OCI-LY7 (cell line): Measurements from ENCODE around the gene LRP1-AS. TPM values are rescaled to one million over a fixed set of nuclear protein-coding genes. Genes with fewer than 3 reads are reported as not detected.

Source experiments
- BruUV-seq: library from RNA; stranded (reverse); fragments of 400-500 nt; replicated peaks from 2 replicates; lab custom pipeline; 2021; lab: Mats Ljungman, UMichigan
- CTCF ChIA-PET: fragments of 300-600 bp; sonication (Branson Sonifier 250); formaldehyde crosslinking; loops from one replicate; lab custom pipeline; 2022; ENCODE audit warnings: antibody characterized with exemption; ENCODE audit not compliant: unreplicated experiment; lab: Charles Lee
- POLR2A ChIA-PET: fragments of 300-600 bp; sonication (Branson Sonifier 250); formaldehyde crosslinking; loops from one replicate; lab custom pipeline; 2022; ENCODE audit warnings: antibody characterized with exemption; lab: Charles Lee
- DNase-seq: peaks from one replicate; pipeline ENCODE4 v3.0.0-alpha.2; 2015; ENCODE audit warnings: low spot score
- H2AFZ ChIP-seq: fragments of 200-600 bp; sonication (generic), shearing (Covaris generic); 2 replicates; pipeline ENCODE4 v1.6.1; 2014; ENCODE audit warnings: mild to moderate bottlenecking, antibody characterized with exemption, low read length, moderate library complexity
- H3K27ac ChIP-seq: fragments of 200-600 bp; sonication (generic); 2 replicates; pipeline ENCODE4 v1.5.1; 2014; ENCODE audit warnings: mixed run types, low read depth, mild to moderate bottlenecking, moderate library complexity, low read length, inconsistent platforms; ENCODE audit not compliant: poor library complexity, severe bottlenecking
- H3K36me3 ChIP-seq: fragments of 200-600 bp; sonication (generic); 2 replicates; pipeline ENCODE4 v1.6.1; 2014; ENCODE audit warnings: mild to moderate bottlenecking, antibody characterized with exemption, low read length, moderate library complexity, mixed read lengths; ENCODE audit not compliant: insufficient read depth
- H3K4me1 ChIP-seq: fragments of 200-600 bp; sonication (generic); 2 replicates; pipeline ENCODE4 v1.5.1; 2014; ENCODE audit warnings: mild to moderate bottlenecking, low read length; ENCODE audit not compliant: insufficient read depth, poor library complexity, severe bottlenecking
- H3K4me2 ChIP-seq: fragments of 200-600 bp; sonication (generic); 2 replicates; pipeline ENCODE4 v1.6.1; 2014; ENCODE audit warnings: mild to moderate bottlenecking, low read length
- H3K4me3 ChIP-seq: fragments of 200-600 bp; sonication (generic); 2 replicates; pipeline ENCODE4 v1.5.1; 2014; ENCODE audit warnings: mild to moderate bottlenecking, low read depth, low read length; ENCODE audit not compliant: poor library complexity, severe bottlenecking
- H3K79me2 ChIP-seq: fragments of 200-600 bp; sonication (generic); 2 replicates; pipeline ENCODE4 v1.6.1; 2016; ENCODE audit warnings: low read depth, mild to moderate bottlenecking, low read length, moderate library complexity, mixed read lengths; ENCODE audit not compliant: insufficient read depth
- H3K9me2 ChIP-seq: fragments of 200-600 bp; sonication (generic); 2 replicates; pipeline ENCODE4 v1.6.1; 2016; ENCODE audit warnings: mild to moderate bottlenecking, low read length, mixed read lengths; ENCODE audit not compliant: insufficient read depth
- H3K9me3 ChIP-seq: fragments of 200-600 bp; sonication (generic); 2 replicates; pipeline ENCODE4 v1.6.1; 2014; ENCODE audit warnings: mild to moderate bottlenecking, mixed run types, low read length, mixed read lengths
- H4K20me1 ChIP-seq: fragments of 200-600 bp; sonication (generic); 2 replicates; pipeline ENCODE4 v1.6.1; 2014; ENCODE audit warnings: mild to moderate bottlenecking, antibody characterized with exemption, low read length, moderate library complexity, mixed read lengths; ENCODE audit not compliant: insufficient read depth
- CTCF ChIP-seq: fragments of 200-600 bp; sonication (generic); conservative IDR thresholded peaks from 2 replicates; pipeline ENCODE4 v1.5.1; 2014; ENCODE audit warnings: mild to moderate bottlenecking, antibody characterized with exemption, low read length, moderate library complexity, mixed read lengths
- EZH2phosphoT487 ChIP-seq: fragments of 200-600 bp; sonication (generic); IDR thresholded peaks from 2 replicates; pipeline ENCODE4 v1.6.1; 2018; ENCODE audit warnings: low read depth, borderline replicate concordance, mild to moderate bottlenecking, mixed run types, antibody characterized with exemption, low read length, moderate library complexity, mixed read lengths
- intact Hi-C: fragments of 100-400 bp; cut with micrococcal nuclease; formaldehyde crosslinking; loops from one replicate; pipeline ENCODE4 v1.10.0; 2022; ENCODE audit not compliant: unreplicated experiment
- total RNA-seq, 2 experiments: library from RNA; depleted of rRNA in 1 of 2; stranded (reverse); fragments of >200 nt in 1 of 2; shearing (Covaris generic) in 1 of 2; gene quantifications; 2 replicates each; pipeline ENCODE4 v1.2.3, GENCODE V29; 2014 to 2022

Gene LRP1-AS
- total RNA-seq, 2 experiments from 2014 or later, result not detected

- no peak overlapping the region for H3K27ac ChIP-seq
- CTCF ChIA-PET, result no interaction called here
- no peaks in the 10 kb centered on the region for H3K79me2 ChIP-seq
- TF ChIP-seq EZH2phosphoT487 (no peak), CTCF (no peak)
- H2AFZ ChIP-seq, result no peak overlapping the region
- no TSS peak for BruUV-seq
- no peak for DNase-seq
- peaks cover 9% of the 10 kb centered on the region for H3K4me1 ChIP-seq
- no peaks in the 10 kb centered on the region for H4K20me1 ChIP-seq
- no peak overlapping the region for H3K4me3 ChIP-seq
- intact Hi-C loops, result no loop called here
- H3K36me3 ChIP-seq, result no peaks in the 10 kb centered on the region
- no peaks in the 10 kb centered on the region for H3K9me2 ChIP-seq
- POLR2A ChIA-PET, result interaction anchor here (0.6 kb wide), 1 partner anchor 134 kb away, joined by 3 read pairs; no protein-coding TSS in a partner anchor
- no peaks in the 10 kb centered on the region for H3K9me3 ChIP-seq
- no peak overlapping the region for H3K4me2 ChIP-seq
These were observed 29.4 kb upstream of the LRP1-AS start for GRCh38 chr12:57176846-57177245.

DNA sequence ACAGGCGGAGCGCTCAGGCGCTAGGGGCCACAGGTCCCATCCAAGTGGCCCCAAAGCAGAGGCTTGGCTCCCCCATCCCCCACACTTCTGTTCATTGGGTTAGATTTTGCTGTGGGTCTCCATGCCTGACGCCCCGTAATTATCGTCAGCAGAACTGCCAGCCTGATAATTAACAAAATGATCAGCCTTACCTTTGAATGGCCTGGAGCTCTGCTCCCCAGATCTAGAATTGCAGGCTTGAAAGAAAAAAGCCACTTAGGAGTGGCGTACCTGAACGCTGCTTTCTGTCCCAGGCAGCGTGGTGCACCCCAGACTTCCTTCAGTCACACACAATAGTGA, 28.7 kb upstream of the LRP1-AS start:
- H2AFZ ChIP-seq, result no peak overlapping the region
- ChIA-PET CTCF (no interaction called here), POLR2A (interaction anchor here (0.6 kb wide), 1 partner anchor 133 kb away, joined by 3 read pairs; no protein-coding TSS in a partner anchor)
- H3K79me2 ChIP-seq, result no peaks in the 10 kb centered on the region
- no peak overlapping the region for H3K4me3 ChIP-seq
- no peaks in the 10 kb centered on the region for H4K20me1 ChIP-seq
- TF ChIP-seq EZH2phosphoT487 (no peak), CTCF (peak; percentile 52)
- H3K9me3 ChIP-seq, result no peaks in the 10 kb centered on the region
- no TSS peak for BruUV-seq
- H3K4me2 ChIP-seq, result no peak overlapping the region
- no peak for DNase-seq
- H3K4me1 ChIP-seq, result peaks cover 9% of the 10 kb centered on the region
- intact Hi-C loops, result no loop called here
- H3K9me2 ChIP-seq, result no peaks in the 10 kb centered on the region
- no peaks in the 10 kb centered on the region for H3K36me3 ChIP-seq
- no peak overlapping the region for H3K27ac ChIP-seq

DNA sequence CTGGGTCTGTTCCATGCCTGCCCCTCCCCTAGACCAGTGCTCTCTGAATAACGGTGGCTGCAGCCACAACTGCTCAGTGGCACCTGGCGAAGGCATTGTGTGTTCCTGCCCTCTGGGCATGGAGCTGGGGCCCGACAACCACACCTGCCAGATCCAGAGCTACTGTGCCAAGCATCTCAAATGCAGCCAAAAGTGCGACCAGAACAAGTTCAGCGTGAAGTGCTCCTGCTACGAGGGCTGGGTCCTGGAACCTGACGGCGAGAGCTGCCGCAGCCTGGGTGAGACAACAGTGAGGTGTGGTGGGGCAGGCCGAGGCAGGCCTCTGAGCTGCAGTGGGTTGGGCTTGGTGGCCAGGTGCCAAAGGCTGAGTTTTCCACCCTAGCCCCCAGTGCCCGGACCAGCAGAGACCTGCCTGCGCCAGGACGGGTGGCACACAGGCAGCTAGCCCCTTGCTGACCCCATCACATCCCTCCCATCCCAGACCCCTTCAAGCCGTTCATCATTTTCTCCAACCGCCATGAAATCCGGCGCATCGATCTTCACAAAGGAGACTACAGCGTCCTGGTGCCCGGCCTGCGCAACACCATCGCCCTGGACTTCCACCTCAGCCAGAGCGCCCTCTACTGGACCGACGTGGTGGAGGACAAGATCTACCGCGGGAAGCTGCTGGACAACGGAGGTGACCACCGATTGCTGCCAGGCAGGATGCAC, 28.2 kb upstream of the LRP1-AS start:
- H3K4me2 ChIP-seq, result no peak overlapping the region
- H4K20me1 ChIP-seq, result no peaks in the 10 kb centered on the region
- intact Hi-C loops, result no loop called here
- CTCF ChIA-PET, result no interaction called here
- TF ChIP-seq EZH2phosphoT487 (no peak), CTCF (peak; percentile 75)
- POLR2A ChIA-PET, result interaction anchor here (0.6 to 0.7 kb wide), 2 partner anchors 12 to 1094 kb away, joined by 3 read pairs; no protein-coding TSS in a partner anchor
- BruUV-seq, result no TSS peak
- H3K4me1 ChIP-seq, result peaks cover 9% of the 10 kb centered on the region
- H2AFZ ChIP-seq, result no peak overlapping the region
- H3K4me3 ChIP-seq, result no peak overlapping the region
- no peaks in the 10 kb centered on the region for H3K79me2 ChIP-seq
- H3K9me3 ChIP-seq, result no peaks in the 10 kb centered on the region
- no peak overlapping the region for H3K27ac ChIP-seq
- H3K36me3 ChIP-seq, result no peaks in the 10 kb centered on the region
- peak; percentile 21 for DNase-seq
- H3K9me2 ChIP-seq, result no peaks in the 10 kb centered on the region
